A673 (cell line): ENCODE results near the gene LCK. TPM values are rescaled to one million over a fixed set of nuclear protein-coding genes. Genes with fewer than 3 reads are reported as not detected.
A peak's percentile ranks its signal among the peaks of the same experiment; 100 is the strongest.

Experiments
- BruUV-seq: library from RNA; stranded (reverse); fragments of 400-500 nt; replicated peaks from 2 replicates; lab custom pipeline; 2021; lab: Mats Ljungman, UMichigan
- CTCF ChIA-PET: fragments of 300-600 bp; sonication (Branson Sonifier 250); formaldehyde crosslinking; loops from one replicate; lab custom pipeline; 2022; ENCODE audit warnings: antibody characterized with exemption; lab: Charles Lee
- POLR2A ChIA-PET: fragments of 300-600 bp; sonication (Branson Sonifier 250); formaldehyde crosslinking; loops from one replicate; lab custom pipeline; 2022; ENCODE audit warnings: antibody characterized with exemption; ENCODE audit not compliant: low non-redundant PET; lab: Charles Lee
- DNase-seq: peaks from one replicate; pipeline ENCODE4 v3.0.0-alpha.2; 2015; ENCODE audit warnings: low spot score
- H3K27ac ChIP-seq: fragments of 200-600 bp; sonication (generic); 2 replicates; pipeline ENCODE4 v1.5.1; 2016; ENCODE audit warnings: mixed run types, low read depth, mild to moderate bottlenecking, mixed read lengths, antibody characterized with exemption, low read length; ENCODE audit not compliant: poor library complexity, severe bottlenecking
- H3K27me3 ChIP-seq: fragments of 200-600 bp; sonication (generic); replicated peaks from 2 replicates; pipeline ENCODE4 v1.6.1; 2017; ENCODE audit warnings: mixed run types, low read depth, mild to moderate bottlenecking, mixed read lengths, antibody characterized with exemption, low read length; ENCODE audit not compliant: insufficient read depth, poor library complexity
- H3K36me3 ChIP-seq: fragments of 200-600 bp; sonication (generic); 2 replicates; pipeline ENCODE4 v1.6.1; 2016; ENCODE audit warnings: mixed run types, mild to moderate bottlenecking, mixed read lengths, antibody characterized with exemption, low read length; ENCODE audit not compliant: insufficient read depth, poor library complexity, severe bottlenecking
- H3K4me1 ChIP-seq: fragments of 200-600 bp; sonication (generic); 2 replicates; pipeline ENCODE4 v1.6.1; 2017; ENCODE audit warnings: mixed run types, mild to moderate bottlenecking, mixed read lengths, antibody characterized with exemption, low read length; ENCODE audit not compliant: insufficient read depth, poor library complexity, severe bottlenecking
- H3K4me3 ChIP-seq: fragments of 200-600 bp; sonication (generic); 2 replicates; pipeline ENCODE4 v1.5.1; 2016; ENCODE audit warnings: low read depth, mixed run types, mild to moderate bottlenecking, mixed read lengths, low read length; ENCODE audit not compliant: poor library complexity, severe bottlenecking
- H3K9me3 ChIP-seq: fragments of 200-600 bp; sonication (generic); 2 replicates; pipeline ENCODE4 v1.6.1; 2016; ENCODE audit warnings: mixed run types, low read depth, mild to moderate bottlenecking, mixed read lengths, antibody characterized with exemption, low read length; ENCODE audit not compliant: poor library complexity, severe bottlenecking
- EZH2 ChIP-seq: fragments of 200-600 bp; sonication (generic); IDR thresholded peaks from 2 replicates; pipeline ENCODE4 v1.6.1; 2017; ENCODE audit warnings: borderline replicate concordance, low read depth, mild to moderate bottlenecking, mixed read lengths, antibody characterized with exemption, low read length; ENCODE audit not compliant: poor library complexity, severe bottlenecking
- intact Hi-C: fragments of 100-400 bp; cut with micrococcal nuclease; formaldehyde crosslinking; loops from one replicate; pipeline ENCODE4 v1.10.0; 2022; ENCODE audit not compliant: unreplicated experiment
- total RNA-seq: library from RNA; stranded (reverse); gene quantifications from 2 replicates; pipeline ENCODE4 v1.2.3, GENCODE V29; 2021
- TF ChIP-seq, protein P1 (sequence below): fragments of 300-800, 200-600 bp; sonication (generic); conservative IDR thresholded peaks from 2 replicates; pipeline ENCODE4 v1.5.1; 2017; ENCODE audit warnings: low read depth, mild to moderate bottlenecking, antibody characterized with exemption, low read length, moderate library complexity, mixed read lengths

LCK gene
- total RNA-seq, 1 experiment from 2014 or later: not detected

DNA sequence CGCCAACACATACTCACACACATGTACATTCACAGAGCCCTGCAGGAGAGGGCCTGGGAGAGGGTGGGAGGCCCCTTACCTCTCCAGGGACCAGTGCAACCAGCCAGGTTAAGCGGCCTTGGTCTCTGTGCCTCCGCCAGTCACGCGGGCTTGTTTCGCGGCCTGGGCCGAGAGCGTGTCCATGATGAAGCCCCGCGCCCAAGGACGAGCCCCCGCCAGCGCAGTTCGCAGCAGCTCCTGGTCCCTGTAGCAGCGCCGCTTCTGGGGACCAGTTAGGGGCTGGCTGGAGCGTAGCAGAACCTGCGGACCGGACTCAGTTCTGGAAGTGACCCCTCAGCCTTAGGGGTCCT is 11.3 kb upstream of the LCK start:
- Histone ChIP-seq H3K27me3 (no peaks in the 10 kb centered on the region), H3K36me3 (no peaks in the 10 kb centered on the region), H3K4me3 (peak overlapping the region; percentile 64), H3K9me3 (no peaks in the 10 kb centered on the region), H3K27ac (no peak overlapping the region), H3K4me1 (no peaks in the 10 kb centered on the region)
- TF ChIP-seq, protein P1, sequence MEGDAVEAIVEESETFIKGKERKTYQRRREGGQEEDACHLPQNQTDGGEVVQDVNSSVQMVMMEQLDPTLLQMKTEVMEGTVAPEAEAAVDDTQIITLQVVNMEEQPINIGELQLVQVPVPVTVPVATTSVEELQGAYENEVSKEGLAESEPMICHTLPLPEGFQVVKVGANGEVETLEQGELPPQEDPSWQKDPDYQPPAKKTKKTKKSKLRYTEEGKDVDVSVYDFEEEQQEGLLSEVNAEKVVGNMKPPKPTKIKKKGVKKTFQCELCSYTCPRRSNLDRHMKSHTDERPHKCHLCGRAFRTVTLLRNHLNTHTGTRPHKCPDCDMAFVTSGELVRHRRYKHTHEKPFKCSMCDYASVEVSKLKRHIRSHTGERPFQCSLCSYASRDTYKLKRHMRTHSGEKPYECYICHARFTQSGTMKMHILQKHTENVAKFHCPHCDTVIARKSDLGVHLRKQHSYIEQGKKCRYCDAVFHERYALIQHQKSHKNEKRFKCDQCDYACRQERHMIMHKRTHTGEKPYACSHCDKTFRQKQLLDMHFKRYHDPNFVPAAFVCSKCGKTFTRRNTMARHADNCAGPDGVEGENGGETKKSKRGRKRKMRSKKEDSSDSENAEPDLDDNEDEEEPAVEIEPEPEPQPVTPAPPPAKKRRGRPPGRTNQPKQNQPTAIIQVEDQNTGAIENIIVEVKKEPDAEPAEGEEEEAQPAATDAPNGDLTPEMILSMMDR: no peak
- TF ChIP-seq EZH2: no peak
- ChIA-PET CTCF (no interaction called here), POLR2A (no interaction called here)
- BruUV-seq: no TSS peak
- DNase-seq: no peak
- intact Hi-C loops: no loop called here

DNA sequence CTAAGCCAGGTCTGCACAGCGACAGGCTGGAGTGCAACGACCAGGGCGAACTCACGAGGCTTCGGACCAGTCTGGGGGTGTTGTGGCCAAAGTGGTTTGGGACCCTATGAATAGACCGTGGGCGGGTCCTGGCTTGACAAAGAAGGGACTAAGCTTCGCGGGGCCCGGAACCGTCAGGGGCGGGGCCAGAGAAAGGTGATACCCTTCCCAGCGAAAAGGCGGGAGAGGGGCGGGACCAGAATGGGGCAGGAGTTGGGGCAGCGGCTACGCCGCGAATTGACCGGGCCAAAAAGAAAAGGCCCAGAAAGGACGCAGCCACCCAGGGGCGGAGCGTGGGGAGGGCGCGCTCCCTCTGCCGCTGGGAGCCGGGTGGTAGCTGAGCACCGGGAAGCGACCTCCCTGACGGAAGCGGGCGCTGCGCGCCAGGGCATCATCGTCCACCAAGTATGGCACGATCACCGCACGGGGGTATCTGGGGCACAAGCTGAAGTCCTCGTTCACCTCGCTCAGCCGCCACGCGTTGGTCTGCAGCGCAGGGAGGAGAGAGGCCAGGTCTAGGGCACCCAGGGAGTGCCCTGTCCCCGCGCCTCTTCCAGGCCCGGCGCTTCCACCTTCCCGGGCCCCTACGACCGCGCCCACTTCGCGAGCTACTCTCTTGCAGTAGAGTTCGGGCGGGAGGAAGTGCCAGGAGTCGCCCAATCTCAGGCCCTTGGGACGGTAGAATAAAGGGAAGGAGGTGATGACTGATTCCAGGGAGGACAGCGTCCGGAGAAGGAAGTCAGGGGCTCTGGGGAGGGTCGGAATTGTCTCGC is 10.7 kb upstream of the LCK start:
- intact Hi-C loops: no loop called here
- ChIA-PET CTCF (interaction anchor here (0.6 to 0.9 kb wide), 2 partner anchors 74 to 149 kb away, joined by 4 to 10 read pairs; no protein-coding TSS in a partner anchor), POLR2A (no interaction called here)

DNA sequence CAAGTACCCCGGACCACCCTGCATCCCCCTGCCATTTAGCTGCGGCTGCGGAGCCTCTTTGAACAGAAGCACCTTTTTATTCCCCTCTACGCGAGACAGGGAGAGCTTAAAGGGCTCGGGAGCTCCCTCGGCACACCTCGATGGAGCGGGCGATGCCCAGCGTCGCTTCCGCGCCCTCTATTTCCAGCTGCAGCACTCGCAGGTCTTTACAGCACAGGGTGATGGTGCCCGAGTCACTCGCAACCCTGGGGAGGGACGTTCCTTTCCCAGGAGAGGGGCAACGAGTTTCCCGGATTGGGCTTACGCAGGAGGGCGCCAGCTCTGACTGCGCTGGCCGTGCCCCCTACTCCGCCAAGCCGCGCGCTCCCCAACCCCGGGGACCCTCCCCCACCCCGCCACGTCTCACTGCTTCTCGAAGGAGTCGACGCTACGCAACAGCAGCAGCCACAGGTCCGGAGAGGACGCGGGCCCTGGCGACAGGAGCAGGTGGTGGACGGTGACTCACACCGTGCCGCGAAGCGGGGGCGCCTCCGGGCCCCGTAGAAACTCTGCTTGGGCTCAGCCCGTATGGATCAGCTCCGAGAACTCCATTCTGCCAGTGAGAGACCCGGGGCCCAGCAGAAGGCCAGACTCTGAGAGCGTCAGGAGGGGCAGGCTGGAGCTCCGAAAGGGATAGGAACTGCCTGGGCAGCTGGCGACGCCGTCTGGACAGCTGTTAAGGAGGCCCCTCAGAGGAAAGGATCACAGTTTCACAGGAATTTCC is 9.9 kb upstream of the LCK start:
- Histone ChIP-seq H3K36me3 (no peaks in the 10 kb centered on the region), H3K4me1 (no peaks in the 10 kb centered on the region), H3K9me3 (no peaks in the 10 kb centered on the region), H3K27me3 (no peaks in the 10 kb centered on the region), H3K27ac (peak overlapping the region; percentile 0), H3K4me3 (peak overlapping the region; percentile 64)
- TF ChIP-seq, protein P1: no peak
- TF ChIP-seq EZH2: no peak
- intact Hi-C loops: no loop called here
- DNase-seq: peak; percentile 43
- BruUV-seq: no TSS peak
- CTCF ChIA-PET: interaction anchor here (0.6 to 0.9 kb wide), 2 partner anchors 74 to 148 kb away, joined by 4 to 10 read pairs; no protein-coding TSS in a partner anchor
- POLR2A ChIA-PET: no interaction called here

More for the DNA sequence above, 10.7 kb upstream of the LCK start:
- no peaks in the 10 kb centered on the region for H3K9me3 ChIP-seq
- H3K27ac ChIP-seq: peak overlapping the region; percentile 0
- peak; percentile 63 for DNase-seq
- no peaks in the 10 kb centered on the region for H3K27me3 ChIP-seq
- H3K4me3 ChIP-seq: peak overlapping the region; percentile 64
- TF ChIP-seq EZH2: no peak
- TF ChIP-seq, protein P1: peak; percentile 46
- no peaks in the 10 kb centered on the region for H3K36me3 ChIP-seq
- H3K4me1 ChIP-seq: no peaks in the 10 kb centered on the region
- BruUV-seq: no TSS peak
